ENCODE results near the gene KAT6B.

Gene KAT6B

GRCh38 chr10:75021379-75022249 is 195.2 kb downstream of the KAT6B start:
- DNase-seq, result no peak

- DNase-seq, result no peak
These were observed 196.7 kb downstream of the KAT6B start for GRCh38 chr10:75023074-75023473.

DNA sequence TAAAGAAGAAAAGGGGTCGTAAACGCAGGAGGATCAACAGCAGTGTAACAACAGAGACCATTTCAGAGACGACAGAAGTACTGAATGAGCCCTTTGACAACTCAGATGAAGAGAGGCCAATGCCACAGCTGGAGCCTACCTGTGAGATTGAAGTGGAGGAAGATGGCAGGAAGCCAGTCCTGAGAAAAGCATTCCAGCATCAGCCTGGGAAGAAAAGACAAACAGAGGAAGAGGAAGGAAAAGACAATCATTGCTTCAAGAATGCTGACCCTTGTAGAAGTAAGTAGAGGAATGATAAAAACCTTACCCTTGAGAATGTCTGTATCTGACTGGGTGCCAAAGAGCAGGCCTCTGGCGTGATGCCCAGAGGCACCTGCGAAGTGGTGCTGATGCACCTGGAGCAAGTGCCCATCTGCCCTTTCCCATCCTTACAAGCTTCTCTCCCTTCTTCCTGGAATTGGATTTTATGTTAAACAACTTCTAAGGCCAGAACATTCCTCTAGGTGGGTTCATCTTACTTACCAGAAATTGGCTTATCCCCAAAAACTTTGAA is 198.6 kb downstream of the KAT6B start:
- no peak for DNase-seq

- DNase-seq, result no peak
These were observed 201.6 kb downstream of the KAT6B start for GRCh38 chr10:75028049-75028448.

DNA sequence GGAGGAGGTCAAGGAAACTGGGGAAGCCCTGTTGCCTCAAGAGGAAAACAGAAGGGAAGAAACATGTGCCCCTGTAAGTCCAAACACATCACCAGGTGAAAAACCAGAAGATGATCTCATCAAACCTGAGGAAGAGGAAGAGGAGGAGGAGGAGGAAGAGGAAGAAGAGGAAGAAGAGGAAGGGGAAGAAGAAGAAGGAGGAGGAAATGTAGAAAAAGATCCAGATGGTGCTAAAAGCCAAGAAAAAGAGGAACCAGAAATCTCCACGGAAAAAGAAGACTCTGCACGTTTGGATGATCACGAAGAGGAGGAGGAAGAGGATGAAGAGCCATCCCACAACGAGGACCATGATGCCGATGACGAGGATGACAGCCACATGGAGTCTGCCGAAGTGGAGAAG is 202.3 kb downstream of the KAT6B start:
- no peak for DNase-seq

DNA sequence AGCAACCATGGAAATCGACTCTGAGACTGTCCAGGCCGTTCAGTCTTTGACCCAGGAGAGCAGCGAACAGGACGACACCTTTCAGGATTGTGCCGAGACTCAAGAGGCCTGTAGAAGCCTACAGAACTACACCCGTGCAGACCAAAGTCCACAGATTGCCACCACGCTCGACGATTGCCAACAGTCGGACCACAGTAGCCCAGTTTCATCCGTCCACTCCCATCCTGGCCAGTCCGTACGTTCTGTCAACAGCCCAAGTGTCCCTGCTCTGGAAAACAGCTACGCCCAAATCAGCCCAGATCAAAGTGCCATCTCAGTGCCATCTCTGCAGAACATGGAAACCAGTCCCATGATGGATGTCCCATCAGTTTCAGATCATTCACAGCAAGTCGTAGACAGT is 203.0 kb downstream of the KAT6B start:
- no peak for DNase-seq

GRCh38 chr10:75029857-75030256 is 203.5 kb downstream of the KAT6B start:
- no peak for DNase-seq

GRCh38 chr10:75030371-75030770 is 204.0 kb downstream of the KAT6B start:
- DNase-seq, result no peak

GRCh38 chr10:75032119-75032518 is 205.7 kb downstream of the KAT6B start:
- DNase-seq, result no peak

DNA sequence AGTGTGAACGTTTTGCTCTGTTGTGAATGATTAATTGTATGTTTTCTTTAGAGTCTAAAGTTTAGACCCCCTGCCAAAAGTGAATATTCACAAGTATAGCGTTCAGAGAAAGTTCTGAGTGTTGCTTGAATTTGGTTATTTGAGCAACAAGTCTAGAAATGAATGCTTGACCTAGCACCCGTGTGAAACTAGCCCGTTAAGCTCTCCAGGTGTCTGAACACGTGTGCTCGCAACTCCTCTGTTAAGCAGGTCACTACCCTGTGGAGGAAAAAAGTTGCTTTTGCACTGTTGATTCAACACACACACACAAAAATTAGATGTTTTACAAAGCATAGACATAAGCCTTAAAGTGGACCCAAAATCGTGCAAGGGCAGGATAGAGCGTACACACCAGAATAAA is 206.4 kb downstream of the KAT6B start:
- DNase-seq, result no peak

GRCh38 chr10:75033399-75034130 is 207.2 kb downstream of the KAT6B start:
- DNase-seq, result no peak

- DNase-seq, result peak; percentile 53
These were observed 207.7 kb downstream of the KAT6B start for GRCh38 chr10:75034131-75034512.

DNA sequence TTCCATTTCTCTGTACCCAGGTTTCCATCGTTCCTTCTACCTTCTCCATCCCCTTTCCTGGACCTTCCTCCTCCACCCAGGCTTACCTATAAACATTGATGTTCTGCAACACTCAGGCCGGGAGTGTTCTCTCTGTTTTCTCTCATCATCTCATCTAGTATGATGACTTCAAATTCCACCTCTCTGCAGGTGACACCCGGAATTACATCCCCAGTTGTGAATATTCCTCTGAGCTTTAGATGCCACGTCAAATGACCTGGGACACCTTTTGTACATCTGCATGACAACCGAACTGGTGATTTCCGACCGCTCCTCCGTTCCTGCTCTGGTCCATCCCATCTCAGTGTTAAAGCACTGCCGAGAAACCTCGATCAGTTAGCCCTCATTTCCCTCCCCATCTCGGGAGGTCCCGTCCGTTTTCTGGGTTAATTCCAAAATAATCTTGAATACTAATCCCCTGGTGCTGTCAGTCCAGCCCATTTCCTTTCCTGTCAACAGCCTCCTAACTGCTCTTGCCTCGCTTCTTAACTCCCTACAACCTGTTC is 208.4 kb downstream of the KAT6B start:
- DNase-seq, result no peak

DNA sequence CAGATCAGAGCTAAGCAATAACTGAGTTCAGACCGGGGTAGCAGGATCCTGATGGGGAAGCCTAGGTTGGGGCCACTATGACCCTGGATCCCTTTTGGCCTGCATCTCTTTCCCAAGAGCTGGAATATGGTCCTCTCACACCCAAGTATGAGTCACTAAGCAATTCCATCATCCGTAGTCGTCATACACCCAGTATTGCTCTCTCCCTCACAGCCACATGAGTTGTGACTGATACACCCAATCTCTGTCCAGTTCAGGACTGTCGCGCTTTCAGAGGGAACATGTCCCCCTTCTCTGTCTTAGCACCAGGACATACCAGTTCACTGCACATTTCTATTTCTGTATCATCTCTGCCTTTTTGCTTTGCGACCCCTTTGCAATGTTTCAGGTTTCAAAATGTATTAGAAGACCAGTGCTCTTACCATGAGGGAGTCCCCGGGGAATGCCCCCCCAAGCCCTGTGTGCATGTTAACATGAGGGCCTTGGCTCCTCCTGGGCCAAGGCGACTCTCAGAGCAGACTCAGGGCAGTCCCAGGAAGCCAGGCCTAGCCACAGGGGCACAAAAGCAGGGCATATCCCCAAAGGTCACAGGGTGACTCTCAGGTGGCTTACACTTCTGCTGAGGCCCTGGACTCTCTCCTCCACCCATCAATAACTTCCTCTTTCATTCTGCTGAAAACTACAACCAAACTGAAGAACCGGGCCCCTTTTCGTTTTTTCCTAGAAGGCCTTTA is 209.7 kb downstream of the KAT6B start:
- DNase-seq, result no peak

GRCh38 chr10:75037171-75038153 is 211.1 kb downstream of the KAT6B start:
- DNase-seq, result no peak

DNA sequence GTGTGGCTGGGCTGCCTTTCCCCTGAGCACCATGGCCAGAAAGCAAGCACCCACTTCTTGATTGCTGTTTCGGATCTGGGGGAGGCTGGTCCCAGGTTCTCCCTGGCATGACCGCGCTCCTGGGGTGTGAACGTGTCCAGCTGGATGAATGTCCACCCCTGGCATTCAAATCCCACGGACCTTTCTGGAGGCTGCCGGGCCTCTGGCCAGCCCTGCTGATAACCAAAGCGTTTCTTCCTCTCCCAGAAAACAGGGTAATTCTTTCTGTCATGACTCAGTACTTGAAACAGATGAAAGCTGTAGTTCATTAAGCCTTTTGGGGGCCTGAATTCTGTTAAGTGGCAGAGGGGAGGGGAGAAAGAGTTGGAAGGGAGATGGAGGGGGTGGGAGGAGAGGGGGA is 211.9 kb downstream of the KAT6B start:
- DNase-seq, result no peak

- no peak for DNase-seq
These were observed 214.2 kb downstream of the KAT6B start for GRCh38 chr10:75040576-75040975.

DNA sequence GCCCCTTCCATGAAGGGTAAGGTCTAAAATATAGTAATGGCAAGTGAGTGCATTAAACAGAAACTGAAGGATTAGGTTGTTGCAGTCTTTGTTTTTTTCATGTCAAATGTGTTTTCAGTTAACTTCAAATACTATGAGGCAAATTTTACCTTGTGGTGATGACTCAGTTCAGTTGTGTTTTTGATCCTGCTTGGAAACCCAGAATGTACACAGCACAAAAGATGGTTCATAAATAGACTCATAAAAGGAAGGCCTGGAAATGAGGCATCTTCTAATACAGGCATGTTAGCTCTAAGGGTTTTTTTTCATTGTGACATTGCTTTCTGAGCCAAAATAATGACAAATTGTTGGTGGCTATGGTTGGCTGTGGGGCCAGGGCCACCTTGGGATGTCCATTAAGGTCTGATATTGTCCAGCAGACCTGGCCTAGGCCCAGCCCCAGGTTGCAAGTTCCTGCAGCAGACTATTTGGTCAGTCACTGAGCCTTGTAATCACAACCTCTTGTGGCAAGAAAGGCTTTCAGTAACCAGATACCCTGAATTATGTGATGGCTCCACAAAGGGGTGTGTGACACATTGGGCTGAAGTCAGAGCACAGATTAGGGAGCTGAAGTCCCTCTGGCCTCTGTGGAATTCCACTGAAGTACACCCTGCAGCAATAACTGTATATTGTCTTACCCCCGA is 216.0 kb downstream of the KAT6B start:
- DNase-seq, result no peak

DNA sequence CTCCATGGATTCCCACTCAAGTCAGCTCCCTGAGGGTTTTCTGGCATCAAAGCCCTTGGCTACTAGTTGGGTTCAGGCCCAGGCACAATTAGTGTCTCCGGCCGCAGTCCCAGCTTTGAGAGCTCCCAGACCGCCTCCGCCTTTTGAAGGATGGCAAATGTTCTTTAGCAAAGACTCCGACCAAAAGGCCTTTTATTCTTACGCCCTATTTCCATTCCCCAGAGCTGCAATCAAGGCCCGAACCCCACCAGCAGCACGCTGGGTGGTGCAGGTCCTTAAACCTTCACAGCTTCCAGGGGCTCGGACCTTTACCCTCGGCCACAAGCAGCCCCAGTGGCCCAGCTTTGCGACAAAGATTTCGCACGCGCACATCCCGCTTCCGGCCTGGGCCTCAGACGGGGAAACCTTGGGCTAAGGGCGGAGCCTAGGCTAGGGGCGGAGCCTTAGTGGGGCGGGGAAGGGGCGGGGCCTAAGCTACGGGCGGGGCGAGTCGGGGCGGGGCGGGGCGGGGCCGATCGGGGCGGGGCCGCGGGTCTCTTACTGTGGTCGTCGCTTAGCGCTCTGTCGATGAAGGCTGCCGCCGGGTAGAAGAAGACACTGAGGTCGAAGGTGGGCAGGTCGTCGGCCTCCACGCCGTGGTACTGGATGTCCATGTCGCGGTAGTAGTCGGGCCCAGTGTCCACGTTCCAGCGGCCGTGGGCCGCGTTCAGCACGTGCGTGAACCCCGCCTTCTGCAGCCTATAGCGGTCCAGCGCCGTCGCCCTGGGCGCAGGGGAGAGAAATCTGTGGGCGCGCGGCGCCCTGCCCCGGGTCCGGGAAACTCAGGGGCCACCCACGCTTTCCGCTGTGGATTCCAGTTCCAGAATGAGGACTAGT is 217.1 kb downstream of the KAT6B start:
- no peak for DNase-seq

DNA sequence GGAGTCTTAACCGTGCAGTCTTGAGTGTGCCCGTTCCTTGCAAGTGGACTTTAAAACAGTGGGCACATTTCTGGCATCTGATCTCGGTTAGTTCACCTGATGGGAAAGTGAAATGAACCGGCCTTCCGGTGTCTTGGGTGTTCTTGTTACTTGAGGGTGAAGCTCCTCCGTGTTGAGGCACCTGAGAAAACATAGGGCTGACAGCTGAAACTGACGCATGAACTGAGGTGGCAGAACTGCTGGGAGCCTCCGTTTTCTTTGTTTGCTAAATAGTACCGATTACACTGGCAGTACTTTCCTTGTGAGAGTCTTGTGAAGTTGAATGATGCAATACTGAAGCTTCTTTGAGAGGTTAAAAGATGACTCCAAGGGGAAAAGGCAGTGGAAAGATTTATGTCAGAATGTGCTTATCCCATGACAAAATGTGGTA is 222.3 kb downstream of the KAT6B start:
- DNase-seq, result no peak
